ENCODE results near the gene CHPF. TPM values are rescaled to one million over a fixed set of nuclear protein-coding genes. Genes with fewer than 3 reads are reported as not detected.

Gene CHPF
- total RNA-seq, 4 donors from 2014 or later: 36.0 to 66.0 (median 54.8) TPM

DNA sequence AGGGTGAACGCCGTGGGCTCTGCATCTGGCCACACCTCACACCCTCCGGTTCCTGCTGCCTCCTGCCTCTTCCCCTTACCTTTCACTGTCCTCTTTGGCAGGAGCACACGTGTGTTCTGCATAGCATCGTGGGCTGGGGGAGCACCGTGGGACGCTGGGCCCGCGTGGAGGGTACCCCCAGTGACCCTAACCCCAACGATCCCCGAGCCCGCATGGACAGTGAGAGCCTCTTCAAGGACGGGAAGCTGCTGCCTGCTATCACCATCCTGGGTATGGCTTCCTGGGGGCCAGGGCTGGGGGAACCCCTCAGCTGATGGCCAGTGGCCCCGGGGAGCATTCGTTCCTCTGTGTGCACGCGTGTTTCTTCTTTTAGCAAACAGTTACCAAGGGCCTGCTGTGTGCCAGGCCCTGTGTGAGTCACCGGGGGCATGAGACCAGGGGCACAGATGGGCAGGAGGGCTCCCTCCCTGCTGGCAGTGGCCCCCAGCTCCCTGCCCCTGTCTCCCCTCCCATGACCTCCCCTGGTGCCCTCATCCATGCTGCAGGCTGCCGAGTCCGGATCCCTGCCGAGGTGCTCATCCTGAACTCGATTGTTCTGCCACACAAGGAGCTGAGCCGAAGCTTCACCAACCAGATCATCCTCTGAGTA is 37.3 kb downstream of the CHPF start:
- Histone ChIP-seq H3K27ac (no peak overlapping the region), H3K4me1 (peaks cover 0 to 30% (median 16%) of the 10 kb centered on the region in 3 donors), H3K36me3 (peaks cover 0 to 63% of the 10 kb centered on the region in 2 donors), H3K27me3 (peaks cover 20% of the 10 kb centered on the region), H3K4me3 (no peak overlapping the region), H3K9me3 (no peaks in the 10 kb centered on the region)
- ATAC-seq: no peak
- WGBS, 2 donors (ENCODE audit: low coverage in 1 of 2): 81 to 93% methylated on average over 3 to 14 of the region's 23 CpGs
- TF ChIP-seq EP300 (IDR thresholded peaks at IDR 0.05) (no peak), POLR2AphosphoS5 (IDR thresholded peaks at IDR 0.05) (no peak), POLR2A (IDR thresholded peaks at IDR 0.05) (no peak)
- TF ChIP-seq, protein P1, sequence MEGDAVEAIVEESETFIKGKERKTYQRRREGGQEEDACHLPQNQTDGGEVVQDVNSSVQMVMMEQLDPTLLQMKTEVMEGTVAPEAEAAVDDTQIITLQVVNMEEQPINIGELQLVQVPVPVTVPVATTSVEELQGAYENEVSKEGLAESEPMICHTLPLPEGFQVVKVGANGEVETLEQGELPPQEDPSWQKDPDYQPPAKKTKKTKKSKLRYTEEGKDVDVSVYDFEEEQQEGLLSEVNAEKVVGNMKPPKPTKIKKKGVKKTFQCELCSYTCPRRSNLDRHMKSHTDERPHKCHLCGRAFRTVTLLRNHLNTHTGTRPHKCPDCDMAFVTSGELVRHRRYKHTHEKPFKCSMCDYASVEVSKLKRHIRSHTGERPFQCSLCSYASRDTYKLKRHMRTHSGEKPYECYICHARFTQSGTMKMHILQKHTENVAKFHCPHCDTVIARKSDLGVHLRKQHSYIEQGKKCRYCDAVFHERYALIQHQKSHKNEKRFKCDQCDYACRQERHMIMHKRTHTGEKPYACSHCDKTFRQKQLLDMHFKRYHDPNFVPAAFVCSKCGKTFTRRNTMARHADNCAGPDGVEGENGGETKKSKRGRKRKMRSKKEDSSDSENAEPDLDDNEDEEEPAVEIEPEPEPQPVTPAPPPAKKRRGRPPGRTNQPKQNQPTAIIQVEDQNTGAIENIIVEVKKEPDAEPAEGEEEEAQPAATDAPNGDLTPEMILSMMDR (IDR thresholded peaks at IDR 0.05): no peak

DNA sequence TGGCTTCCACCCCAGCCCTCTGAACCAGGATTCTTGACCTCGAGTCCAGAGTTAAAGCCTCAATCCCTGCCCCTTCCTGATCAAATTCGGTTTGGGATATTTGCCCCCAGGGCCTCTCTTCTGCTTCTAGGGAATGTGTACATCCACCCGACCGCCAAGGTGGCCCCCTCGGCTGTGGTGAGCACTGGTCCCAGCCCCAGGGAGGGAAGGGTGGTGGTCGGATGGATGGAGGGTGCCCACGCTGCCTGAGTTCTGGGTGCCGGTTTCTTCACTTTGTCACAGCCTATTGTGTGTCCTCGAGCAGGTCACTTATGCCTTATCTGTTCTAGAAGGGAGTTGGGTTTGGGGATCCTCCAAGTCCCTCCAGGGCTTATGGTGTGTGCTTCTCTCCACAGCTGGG is 38.0 kb downstream of the CHPF start:
- peaks cover 0 to 32% (median 16%) of the 10 kb centered on the region in 3 donors for H3K4me1 ChIP-seq
- H3K36me3 ChIP-seq: peaks cover 0 to 63% of the 10 kb centered on the region in 2 donors
- no peak overlapping the region for H3K27ac ChIP-seq
- ATAC-seq: no peak
- no peak overlapping the region for H3K4me3 ChIP-seq
- TF ChIP-seq, protein P1 (IDR thresholded peaks at IDR 0.05): no peak
- TF ChIP-seq POLR2AphosphoS5 (IDR thresholded peaks at IDR 0.05): no peak
- TF ChIP-seq EP300 (IDR thresholded peaks at IDR 0.05): no peak
- no peak for TF ChIP-seq POLR2A (IDR thresholded peaks at IDR 0.05)
- no peaks in the 10 kb centered on the region for H3K9me3 ChIP-seq
- WGBS, 2 donors (ENCODE audit: low coverage in 1 of 2): 80% methylated on average over 1 of the region's 9 CpGs; no CpG with 5 or more reads in 1 of the 2 donors
- H3K27me3 ChIP-seq: peaks cover 13% of the 10 kb centered on the region

DNA sequence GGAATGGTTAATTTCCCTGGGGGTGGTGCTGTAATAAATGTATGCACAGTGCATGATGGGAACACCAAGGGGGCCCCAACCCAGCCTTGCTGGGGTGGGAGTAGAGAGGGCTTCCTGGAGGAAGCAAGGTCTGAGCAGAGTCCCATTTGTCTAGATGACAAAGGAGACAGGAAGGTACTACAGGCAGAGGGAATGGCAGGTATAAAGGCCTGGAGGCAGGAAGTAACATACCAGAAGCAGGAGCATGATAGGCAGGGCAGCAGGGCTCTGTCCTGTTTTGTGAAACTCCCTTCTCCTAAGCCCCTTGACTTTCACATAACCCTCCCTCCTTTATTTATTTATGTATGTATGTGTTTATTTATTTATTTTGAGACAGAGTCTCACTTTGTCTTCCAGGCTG is 41.0 kb downstream of the CHPF start:
- Histone ChIP-seq H3K9me3 (no peaks in the 10 kb centered on the region), H3K27ac (no peak overlapping the region), H3K4me1 (peaks cover 0 to 27% (median 7%) of the 10 kb centered on the region in 3 donors), H3K36me3 (peaks cover 0 to 63% of the 10 kb centered on the region in 2 donors), H3K4me3 (no peak overlapping the region), H3K27me3 (no peaks in the 10 kb centered on the region)
- no peak for ATAC-seq
- TF ChIP-seq, protein P1 (IDR thresholded peaks at IDR 0.05): no peak

DNA sequence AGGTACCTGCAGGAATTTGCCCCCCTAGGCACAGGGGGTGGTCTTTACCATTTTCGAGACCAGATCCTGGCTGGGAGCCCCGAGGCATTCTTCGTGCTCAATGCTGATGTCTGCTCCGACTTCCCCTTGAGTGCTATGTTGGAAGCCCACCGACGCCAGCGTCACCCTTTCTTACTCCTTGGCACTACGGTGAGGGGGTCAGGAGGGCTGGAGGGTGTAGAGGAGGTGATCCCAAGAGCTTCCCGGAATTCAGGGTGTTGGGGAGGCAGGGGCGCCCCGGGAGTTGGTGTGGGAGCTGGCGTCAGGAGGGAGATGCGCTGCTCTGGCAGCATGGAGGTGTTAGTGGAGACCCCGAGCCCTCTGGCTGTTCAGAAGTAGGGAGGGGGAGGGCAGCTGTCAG is 41.8 kb downstream of the CHPF start:
- ATAC-seq: no peak
- H3K27me3 ChIP-seq: peaks cover 4% of the 10 kb centered on the region
- peaks cover 0 to 35% (median 12%) of the 10 kb centered on the region in 3 donors for H3K4me1 ChIP-seq
- H3K9me3 ChIP-seq: no peaks in the 10 kb centered on the region
- WGBS, 2 donors (ENCODE audit: low coverage in 1 of 2): no CpG with 5 or more reads among the region's 14 CpGs
- H3K27ac ChIP-seq: no peak overlapping the region
- H3K4me3 ChIP-seq: no peak overlapping the region
- H3K36me3 ChIP-seq: peaks cover 0 to 55% of the 10 kb centered on the region in 2 donors
- no peak for TF ChIP-seq POLR2A (IDR thresholded peaks at IDR 0.05)
- no peak for TF ChIP-seq POLR2AphosphoS5 (IDR thresholded peaks at IDR 0.05)
- TF ChIP-seq EP300 (IDR thresholded peaks at IDR 0.05): no peak
- TF ChIP-seq, protein P1 (IDR thresholded peaks at IDR 0.05): no peak

DNA sequence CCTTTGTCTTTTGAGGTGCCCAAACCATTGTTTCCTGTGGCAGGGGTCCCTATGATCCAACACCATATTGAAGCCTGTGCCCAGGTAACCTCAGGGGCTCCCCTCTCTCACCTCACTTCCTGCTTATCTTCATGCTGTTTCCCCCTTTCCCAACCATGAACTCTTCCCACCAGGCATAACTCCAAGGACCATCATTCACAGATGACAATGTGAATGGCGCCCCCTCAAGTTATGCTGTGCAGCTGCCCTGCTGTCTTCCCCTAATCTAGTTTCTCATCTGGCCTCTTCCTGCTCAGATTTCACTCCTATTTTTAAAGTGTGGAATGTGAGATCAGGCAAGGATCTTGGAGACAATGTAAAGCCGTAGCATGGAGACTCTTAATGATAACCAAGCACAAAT is 43.5 kb downstream of the CHPF start:
- Histone ChIP-seq H3K4me3 (no peak overlapping the region), H3K9me3 (no peaks in the 10 kb centered on the region), H3K36me3 (peaks cover 0 to 38% of the 10 kb centered on the region in 2 donors), H3K27me3 (peaks cover 10% of the 10 kb centered on the region), H3K27ac (no peak overlapping the region), H3K4me1 (peaks cover 0 to 52% (median 23%) of the 10 kb centered on the region in 3 donors)
- TF ChIP-seq POLR2AphosphoS5 (IDR thresholded peaks at IDR 0.05) (no peak), EP300 (IDR thresholded peaks at IDR 0.05) (no peak), POLR2A (IDR thresholded peaks at IDR 0.05) (no peak)
- TF ChIP-seq, protein P1 (IDR thresholded peaks at IDR 0.05): no peak
- ATAC-seq: no peak
- WGBS, 2 donors (ENCODE audit: low coverage in 1 of 2): 67 to 82% methylated on average over 1 to 2 of the region's 2 CpGs

All from gastroesophageal sphincter (tissue), 4 donors.